ENCODE measurements around the gene SMOC1.
"Not testable (repeated sequence)": the region's sequence is repeated elsewhere in the genome, so short reads cannot be mapped to it uniquely, and the experiment has no call there.

Gene SMOC1

GRCh38 chr14:69901113-69901951 lies 22.1 kb downstream of the SMOC1 start:
- no peak for DNase-seq (ENCODE audit: low read depth)

GRCh38 chr14:69903046-69903445 lies 23.8 kb downstream of the SMOC1 start:
- DNase-seq (ENCODE audit: low read depth): not testable (repeated sequence)

GRCh38 chr14:69904246-69904645 lies 25.0 kb downstream of the SMOC1 start:
- DNase-seq (ENCODE audit: low read depth): no peak

DNA sequence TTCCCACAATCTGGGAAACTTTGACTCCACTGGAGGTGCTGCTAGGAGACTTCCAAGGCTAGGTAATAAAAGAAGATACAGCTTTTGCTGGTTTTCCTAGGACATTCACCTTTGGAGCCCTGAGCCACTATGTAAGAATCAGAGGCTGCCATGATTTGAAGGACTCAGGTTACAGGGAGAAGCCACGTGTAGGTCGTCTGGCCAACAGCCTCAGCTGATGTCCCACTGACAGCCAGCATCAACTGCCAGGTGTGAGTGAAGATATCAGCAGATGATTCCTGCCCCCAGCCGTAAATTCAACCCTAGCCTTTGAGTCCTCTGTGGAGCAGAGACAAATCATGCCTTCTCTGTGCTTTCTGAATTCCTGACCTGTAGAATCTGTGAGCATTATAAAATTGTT lies 27.0 kb downstream of the SMOC1 start:
- no peak for DNase-seq (ENCODE audit: low read depth)

DNA sequence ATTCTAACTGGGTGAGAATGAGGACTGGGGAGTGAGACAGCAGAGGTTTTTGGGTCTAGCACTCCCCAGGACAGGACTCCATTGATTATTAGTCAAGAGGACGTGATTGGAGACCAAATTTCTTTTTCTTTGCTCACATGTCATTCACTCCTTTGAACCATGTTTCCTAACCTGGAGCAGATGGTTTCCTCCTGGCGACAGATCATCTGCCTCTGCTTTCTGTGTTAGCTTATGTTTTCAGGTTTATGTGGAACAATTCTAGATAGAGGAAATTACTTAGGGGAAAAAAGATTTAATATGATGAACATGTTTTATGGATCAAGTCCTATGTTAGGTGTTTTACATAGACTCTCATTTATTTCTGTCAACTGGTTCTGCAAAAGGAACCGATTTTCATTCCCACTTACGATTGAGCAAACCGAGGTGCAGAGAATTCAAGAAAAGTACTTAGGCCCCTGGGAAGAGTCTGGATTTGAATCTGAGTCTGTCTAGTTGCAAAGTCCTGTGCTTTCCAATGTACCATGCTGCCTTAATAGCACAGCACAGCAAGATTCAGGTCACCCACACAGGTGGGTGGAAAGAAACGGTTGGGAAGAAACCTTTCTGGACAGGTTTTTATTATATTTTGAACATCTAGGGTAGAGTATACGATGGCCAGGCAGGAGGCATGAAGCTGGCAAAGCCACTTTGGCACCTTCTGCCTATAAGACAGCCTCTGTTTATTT lies 30.8 kb downstream of the SMOC1 start:
- no peak for DNase-seq (ENCODE audit: low read depth)

- no peak for DNase-seq (ENCODE audit: low read depth)
These were observed 31.7 kb downstream of the SMOC1 start for GRCh38 chr14:69910871-69911270.

GRCh38 chr14:69913686-69914085 lies 34.5 kb downstream of the SMOC1 start:
- DNase-seq (ENCODE audit: low read depth): no peak

GRCh38 chr14:69916396-69916795 lies 37.2 kb downstream of the SMOC1 start:
- no peak for DNase-seq (ENCODE audit: low read depth)

GRCh38 chr14:69917287-69917686 lies 38.1 kb downstream of the SMOC1 start:
- no peak for DNase-seq (ENCODE audit: low read depth)

DNA sequence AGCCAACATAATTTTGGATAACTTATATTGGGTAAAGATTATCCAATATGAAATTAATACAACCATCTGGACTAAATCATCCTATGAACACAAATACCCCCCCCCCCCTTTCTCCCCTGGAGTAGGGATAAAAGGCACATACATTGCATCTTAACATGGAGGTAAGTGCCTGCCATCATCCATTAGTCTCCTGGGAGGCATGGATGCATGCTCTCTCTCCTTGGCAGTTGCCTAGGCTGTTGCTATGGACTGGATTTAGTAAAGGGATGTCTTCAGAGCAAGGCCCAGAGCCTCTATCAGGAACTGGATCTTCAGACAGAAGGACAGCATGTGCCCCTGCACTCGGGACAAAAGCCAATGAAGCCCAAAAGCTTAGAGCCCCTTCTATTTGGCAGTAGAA lies 40.6 kb downstream of the SMOC1 start:
- DNase-seq (ENCODE audit: low read depth): no peak

GRCh38 chr14:69921052-69921451 lies 41.8 kb downstream of the SMOC1 start:
- no peak for DNase-seq (ENCODE audit: low read depth)

DNA sequence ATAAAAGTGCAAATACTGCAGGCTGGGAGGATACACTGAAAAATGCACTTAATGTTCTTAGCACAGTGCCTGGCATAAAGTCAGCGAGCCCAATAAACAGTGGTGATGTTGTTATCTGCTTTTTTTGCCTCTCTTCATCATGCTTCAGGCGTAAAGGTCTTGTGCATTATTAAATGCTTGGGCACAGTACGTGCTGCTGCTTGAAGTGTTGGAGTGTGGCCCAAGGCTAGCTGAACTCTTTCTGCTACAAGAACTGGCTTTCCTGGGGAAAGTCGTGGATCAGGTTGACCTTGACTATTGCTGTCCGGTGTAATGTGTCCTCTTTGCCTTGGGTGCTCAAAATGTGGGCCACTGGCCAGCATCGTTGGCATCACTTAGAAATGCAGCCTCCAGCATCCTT lies 43.0 kb downstream of the SMOC1 start:
- no peak for DNase-seq (ENCODE audit: low read depth)

- DNase-seq (ENCODE audit: low read depth): no peak
These were observed 45.0 kb downstream of the SMOC1 start for GRCh38 chr14:69924201-69924600.

DNA sequence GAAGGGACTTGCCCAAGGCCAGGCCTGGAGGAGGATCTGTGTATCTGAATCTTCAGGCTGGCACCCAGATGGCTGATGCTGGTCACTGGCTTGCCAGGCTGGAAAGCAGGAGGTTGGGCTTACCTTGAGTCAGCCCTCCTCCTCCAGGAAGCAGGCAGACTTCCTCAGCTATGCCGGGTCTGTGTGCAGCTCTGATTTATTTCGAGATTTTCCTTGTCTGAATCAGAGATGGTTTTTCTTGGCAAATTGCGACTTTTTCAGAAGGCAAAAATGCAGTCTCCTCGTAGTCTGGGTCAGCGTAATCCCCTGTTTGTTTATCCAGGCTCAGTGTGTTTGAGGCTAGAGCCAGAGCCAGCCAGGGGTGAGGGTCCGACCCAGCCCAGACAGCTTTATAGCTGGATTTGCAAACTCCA lies 48.9 kb downstream of the SMOC1 start:
- no peak for DNase-seq (ENCODE audit: low read depth)

DNA sequence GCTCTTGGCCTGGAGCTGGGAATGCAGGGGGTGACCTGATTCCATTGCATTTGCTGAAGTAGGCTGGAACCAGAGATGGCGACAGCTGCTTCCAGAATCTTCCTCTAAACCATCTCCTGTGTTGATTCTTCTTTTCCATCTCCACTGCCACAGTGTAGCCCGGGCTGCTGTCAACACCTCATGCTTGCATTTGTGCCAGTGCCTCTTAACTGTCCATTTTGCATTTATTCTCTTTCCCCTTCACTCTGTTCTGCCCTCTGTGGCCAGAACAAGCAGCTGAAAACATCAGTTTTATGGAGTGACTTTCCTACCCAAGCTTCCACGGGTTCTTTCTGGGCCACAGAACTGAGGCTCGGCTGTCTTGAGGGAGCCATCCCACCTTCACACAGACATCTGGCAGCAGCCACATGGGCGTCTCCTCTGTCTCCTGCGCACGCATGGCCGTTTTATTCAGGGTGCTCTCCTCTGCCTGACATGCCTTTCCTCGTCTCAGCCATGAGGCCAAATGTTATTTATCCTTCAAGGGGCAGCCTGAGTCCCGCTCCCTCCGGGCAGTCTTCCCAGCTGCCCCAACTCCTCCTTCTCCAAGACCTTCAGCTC lies 51.7 kb downstream of the SMOC1 start:
- DNase-seq (ENCODE audit: low read depth): no peak

DNA sequence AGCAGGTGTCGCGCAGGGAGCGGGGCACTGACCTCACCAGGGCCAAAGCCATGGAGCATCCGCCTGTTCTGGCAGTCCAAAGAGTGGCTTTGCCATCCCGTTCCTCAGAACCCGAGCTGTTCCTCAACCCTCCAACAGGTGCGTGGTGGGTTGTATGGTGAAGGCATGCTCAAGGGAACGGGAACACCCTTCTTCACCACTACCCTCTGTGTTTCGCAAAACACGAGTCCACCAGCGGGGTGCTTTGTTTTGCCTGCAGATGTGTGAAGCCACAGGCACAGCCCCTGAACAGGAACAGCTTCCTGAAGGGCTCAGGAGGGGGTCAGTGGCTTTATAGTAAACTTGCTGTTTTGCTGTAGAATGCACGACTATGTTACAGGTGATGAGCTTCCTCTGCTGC lies 52.7 kb downstream of the SMOC1 start:
- DNase-seq (ENCODE audit: low read depth): no peak

DNA sequence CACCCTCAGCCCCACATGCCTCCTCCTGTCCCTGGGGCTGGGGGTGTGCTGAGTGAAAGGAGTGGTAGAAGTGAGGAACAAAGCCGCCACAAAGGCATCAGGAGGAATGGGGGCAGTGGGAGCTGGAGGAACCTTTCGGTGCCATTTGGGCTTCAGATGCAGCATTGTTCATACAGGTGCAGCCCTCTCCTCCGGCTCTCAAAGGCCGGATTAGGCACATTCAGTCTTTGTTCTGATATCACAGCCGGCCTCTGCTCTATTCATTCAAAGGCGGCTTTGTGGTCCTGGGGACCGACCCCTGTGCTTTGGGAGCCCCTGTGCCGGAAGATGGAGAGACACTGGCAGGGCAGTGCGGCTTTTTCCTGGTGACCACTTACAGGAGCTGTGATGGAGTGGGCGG lies 53.2 kb downstream of the SMOC1 start:
- no peak for DNase-seq (ENCODE audit: low read depth)

DNA sequence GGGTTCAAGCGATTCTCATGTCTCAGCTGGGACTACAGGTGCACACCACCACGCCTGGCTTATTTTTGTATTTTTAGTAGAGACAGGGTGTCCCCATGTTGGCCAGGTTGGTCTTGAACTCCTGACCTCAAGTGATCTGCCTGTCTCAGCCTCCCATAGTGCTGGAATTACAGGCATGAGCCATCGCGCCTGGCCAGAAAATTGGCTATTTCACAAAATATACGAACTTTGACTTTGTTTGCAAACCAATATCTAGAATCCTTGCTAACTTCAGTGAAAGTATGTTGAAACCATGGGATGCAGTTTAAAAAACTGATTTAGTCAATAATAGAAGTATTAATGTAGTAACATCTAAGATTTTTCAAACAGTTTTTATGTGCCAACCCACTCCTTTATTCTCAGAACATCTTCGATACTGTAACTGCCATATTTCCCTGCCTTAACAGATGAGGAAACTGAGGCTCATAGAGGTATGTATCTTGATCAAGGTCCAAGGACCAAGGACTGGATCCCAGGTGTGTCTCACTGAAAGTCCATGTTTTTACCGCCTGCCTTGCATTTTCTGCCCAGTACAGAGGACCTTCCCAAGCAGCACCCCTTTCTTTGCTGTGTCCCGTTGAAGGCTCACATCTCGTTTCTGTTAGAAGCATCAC lies 54.5 kb downstream of the SMOC1 start:
- DNase-seq (ENCODE audit: low read depth): no peak

GRCh38 chr14:69937367-69938081 lies 58.3 kb downstream of the SMOC1 start:
- no peak for DNase-seq (ENCODE audit: low read depth)

GRCh38 chr14:69938751-69939150 lies 59.5 kb downstream of the SMOC1 start:
- DNase-seq (ENCODE audit: low read depth): no peak

- DNase-seq (ENCODE audit: low read depth): no peak
These were observed 62.8 kb downstream of the SMOC1 start for GRCh38 chr14:69941768-69942742.
